Omental fat pad (tissue), 4 donors: ENCODE measurements around the gene PPP5C. TPM values are rescaled to one million over a fixed set of nuclear protein-coding genes. Genes with fewer than 3 reads are reported as not detected.

Experiments
- ATAC-seq: fragments of 150-250 bp; one replicate; pipeline ENCODE4 v1.9.1; 2016; ENCODE audit warnings: mild to moderate bottlenecking, moderate library complexity; ENCODE audit not compliant: low FRiP score
- DNase-seq: peaks from one replicate; pipeline ENCODE4 v3.0.0-alpha.2; 2019; ENCODE audit warnings: low spot score
- CTCF ChIP-seq, 3 donors: fragments of 450-650 bp; IDR thresholded peaks; one replicate each; pipeline ENCODE4 v1.5.1; 2016 to 2017; ENCODE audit warnings: antibody characterized with exemption in 3 of 3, mild to moderate bottlenecking in 3 of 3, moderate library complexity in 2 of 3
- total RNA-seq, 4 donors: library from RNA; depleted of rRNA; stranded (reverse); fragments of >200 nt; gene quantifications; one replicate each; pipeline ENCODE4 v1.1.0, GENCODE V29; 2016

PPP5C gene
- total RNA-seq, 4 donors from 2014 or later = 43.2 to 63.8 (median 49.5) TPM

GRCh38 chr19:46381346-46381745 lies 34.5 kb downstream of the PPP5C start:
- TF ChIP-seq CTCF (IDR thresholded peaks at IDR 0.05) = no peak
- no peak for ATAC-seq

GRCh38 chr19:46381756-46382345 lies 35.0 kb downstream of the PPP5C start:
- ATAC-seq = no peak
- no peak for DNase-seq
- TF ChIP-seq CTCF (IDR thresholded peaks at IDR 0.05) = no peak

More at GRCh38 chr19:46381346-46381745, 34.5 kb downstream of the PPP5C start:
- no peak for DNase-seq

GRCh38 chr19:46383171-46383815 lies 36.4 kb downstream of the PPP5C start:
- ATAC-seq (no peak), DNase-seq (no peak)
- TF ChIP-seq CTCF (IDR thresholded peaks at IDR 0.05) = no peak

GRCh38 chr19:46383846-46384245 lies 37.0 kb downstream of the PPP5C start:
- ATAC-seq (no peak), DNase-seq (no peak)
- TF ChIP-seq CTCF (IDR thresholded peaks at IDR 0.05) = no peak

- TF ChIP-seq CTCF (IDR thresholded peaks at IDR 0.05) = no peak
- no peak for DNase-seq
- ATAC-seq = no peak
Observed at GRCh38 chr19:46384396-46384795, 37.5 kb downstream of the PPP5C start.

GRCh38 chr19:46385636-46386035 lies 38.7 kb downstream of the PPP5C start:
- DNase-seq = no peak

More at GRCh38 chr19:46385636-46386035, 38.7 kb downstream of the PPP5C start:
- ATAC-seq = no peak
- no peak for TF ChIP-seq CTCF (IDR thresholded peaks at IDR 0.05)
